ENCODE data around the gene DEFB110. TPM values are rescaled to one million over a fixed set of nuclear protein-coding genes. Genes with fewer than 3 reads are reported as not detected.

Gene DEFB110
- total RNA-seq, 1 experiment from 2014 or later, result not detected

DNA sequence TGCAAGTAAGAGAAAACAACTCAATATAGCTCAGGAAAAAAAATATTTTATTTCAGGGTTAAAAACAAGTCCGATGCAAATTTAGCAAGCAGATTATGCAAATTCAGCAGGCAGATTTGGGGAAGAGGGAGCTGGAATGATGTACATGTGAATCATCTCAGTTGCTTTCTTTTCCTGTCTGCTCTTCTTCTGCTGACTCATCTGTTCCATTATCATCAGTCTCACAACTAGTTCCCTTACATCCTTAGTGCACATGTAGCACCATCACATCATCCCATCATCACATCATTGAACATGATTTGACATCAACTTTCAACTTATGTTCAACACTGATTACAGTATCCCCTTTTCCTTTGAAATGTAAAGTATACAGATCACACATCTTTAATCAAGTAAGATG lies 40.9 kb downstream of the DEFB110 start:
- no peak for DNase-seq
- no peaks in the 10 kb centered on the region for H3K4me1 ChIP-seq
- no peaks in the 10 kb centered on the region for H3K27me3 ChIP-seq
- H3K9me3 ChIP-seq (replicated peaks), result no peaks in the 10 kb centered on the region
- H3K36me3 ChIP-seq, result no peaks in the 10 kb centered on the region
- H3K27ac ChIP-seq, result no peak overlapping the region
- no peak overlapping the region for H3K4me3 ChIP-seq

DNA sequence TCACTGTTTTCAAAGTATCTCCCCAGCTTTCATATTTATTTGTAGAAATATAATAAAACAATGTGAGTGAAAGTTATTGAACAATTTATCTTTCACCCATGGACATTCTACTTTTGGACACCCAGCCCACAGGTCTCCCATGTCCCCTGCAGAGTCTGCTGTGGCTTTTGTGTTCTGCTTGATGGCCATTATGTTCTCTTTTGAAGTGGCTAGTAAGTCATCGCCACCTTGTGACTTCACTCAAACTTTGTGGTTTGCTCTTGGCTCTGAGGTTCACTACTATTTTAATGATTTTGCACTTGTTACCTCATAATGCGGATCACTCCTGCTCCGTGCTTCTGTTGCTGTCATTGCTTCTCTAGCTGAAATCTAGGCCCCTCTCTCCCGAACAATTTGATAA lies 42.2 kb downstream of the DEFB110 start:
- Histone ChIP-seq H3K4me3 (no peak overlapping the region), H3K4me1 (no peaks in the 10 kb centered on the region), H3K9me3 (replicated peaks) (no peaks in the 10 kb centered on the region), H3K27me3 (no peaks in the 10 kb centered on the region), H3K27ac (no peak overlapping the region), H3K36me3 (no peaks in the 10 kb centered on the region)
- peak; percentile 4 to 39 for DNase-seq

DNA sequence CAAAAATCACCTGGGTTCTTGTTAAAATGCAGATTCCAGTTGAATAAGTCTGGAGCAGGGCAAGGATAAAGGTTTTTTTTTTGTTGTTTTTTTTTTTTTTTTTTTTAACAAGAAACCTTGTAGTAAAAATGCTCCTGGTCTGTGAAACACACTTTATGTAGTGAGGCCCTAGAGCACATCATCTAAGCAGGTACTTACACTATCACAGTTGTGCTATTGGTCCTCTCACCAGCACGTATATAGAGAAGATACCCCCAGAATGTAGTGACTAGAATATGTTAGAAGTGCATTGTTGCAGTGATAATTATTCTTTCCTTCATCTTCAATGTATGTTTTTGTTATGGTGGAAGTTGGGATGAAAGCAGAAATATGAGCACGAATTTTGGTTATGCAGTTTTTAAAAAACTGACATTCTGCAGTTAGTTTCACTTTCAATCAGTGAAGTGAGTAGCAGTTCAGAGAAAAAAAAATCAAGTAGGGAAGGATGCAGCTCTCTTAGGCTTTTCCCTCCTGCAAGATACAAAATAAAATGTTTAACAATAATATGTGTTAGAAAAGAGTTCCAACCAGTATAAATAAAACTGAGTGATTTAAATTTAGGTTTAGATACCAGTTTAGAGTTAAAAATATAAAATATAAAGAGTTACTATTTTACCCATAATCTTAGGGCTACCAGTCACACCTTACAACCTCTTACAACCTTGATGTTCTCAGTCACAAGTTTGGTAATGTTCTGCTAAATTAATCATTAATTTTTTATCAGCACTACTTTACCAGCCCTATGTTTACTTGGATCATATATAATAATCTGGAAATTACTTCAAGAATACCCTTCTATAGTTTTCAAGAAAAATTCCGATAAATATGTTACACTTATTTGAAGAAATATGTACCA lies 43.2 kb downstream of the DEFB110 start:
- Histone ChIP-seq H3K27ac (no peak overlapping the region), H3K4me1 (no peaks in the 10 kb centered on the region), H3K36me3 (no peaks in the 10 kb centered on the region), H3K27me3 (no peaks in the 10 kb centered on the region), H3K9me3 (replicated peaks) (no peaks in the 10 kb centered on the region), H3K4me3 (no peak overlapping the region)
- no peak for DNase-seq

DNA sequence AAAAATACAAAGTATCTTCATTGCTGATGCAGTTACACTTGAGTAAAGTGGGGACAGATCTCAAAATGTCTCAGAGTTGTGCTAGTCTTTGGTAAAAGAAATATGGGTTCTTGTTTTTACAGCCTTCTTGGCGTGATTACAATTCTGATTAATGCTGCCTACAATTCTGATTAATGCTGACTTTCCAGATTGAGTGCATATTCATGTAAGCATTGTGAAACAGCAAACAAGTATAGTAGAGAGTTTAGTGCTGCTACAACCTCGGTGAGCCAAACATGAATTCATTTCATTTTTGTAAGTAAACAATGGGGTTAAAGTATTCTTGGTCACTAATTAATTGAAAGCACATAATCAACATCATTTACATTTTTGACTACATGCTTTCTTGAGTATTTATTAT lies 52.2 kb downstream of the DEFB110 start, which contains the start of gene DEFB113:
TSS of gene DEFB113 (minus strand) at position 21 of the 400 bp plus-strand sequence. CDS start at position 21, 0 bp downstream.
- H3K4me1 ChIP-seq, result no peaks in the 10 kb centered on the region
- no peak within 1 kb of the TSS for H3K4me3 ChIP-seq
- H3K27me3 ChIP-seq, result no peaks in the 10 kb centered on the region
- H3K27ac ChIP-seq, result no peak within 1 kb of the TSS
- no peaks in the 10 kb centered on the region for H3K36me3 ChIP-seq
- H3K9me3 ChIP-seq (replicated peaks), result no peaks in the 10 kb centered on the region
- no peak for DNase-seq

Other genes with a start within 250 kb of the DEFB110 start
- not detected in 2 replicates for gene PGK2, start 234.7 kb downstream of the DEFB110 start, total RNA-seq (2014; rRNA removed; shearing (Covaris generic))
- not detected in 2 replicates for gene CRISP1, start 155.5 kb downstream of the DEFB110 start, total RNA-seq (2014; rRNA removed; shearing (Covaris generic))
- not detected in 2 replicates for gene DEFB114, start 57.8 kb downstream of the DEFB110 start, total RNA-seq (2014; rRNA removed; shearing (Covaris generic))
- not detected in 2 replicates for gene DEFB113, start 52.4 kb downstream of the DEFB110 start, total RNA-seq (2014; rRNA removed; shearing (Covaris generic))
- not detected in 2 replicates for gene DEFB112, start 27.9 kb upstream of the DEFB110 start, total RNA-seq (2014; rRNA removed; shearing (Covaris generic))